IMR-90 (cell line): ENCODE results near the gene GAS7. TPM values are rescaled to one million over a fixed set of nuclear protein-coding genes. Genes with fewer than 3 reads are reported as not detected.

Experiments used
- ATAC-seq: fragments of 200-7000 bp; cut with Tn5 transposase; 2 replicates; pipeline ENCODE4 v1.9.1; 2020; ENCODE audit warnings: low read depth, mild to moderate bottlenecking, moderate library complexity
- BruUV-seq: library from RNA; stranded (reverse); fragments of 400-500 nt; replicated peaks from 2 replicates; lab custom pipeline; 2021; lab: Mats Ljungman, UMichigan
- CTCF ChIA-PET: fragments of 300-600 bp; formaldehyde crosslinking; extraction: SDS; loops from one replicate; lab custom pipeline; 2021; ENCODE audit warnings: antibody characterized with exemption; lab: Yijun Ruan, JAX
- POLR2A ChIA-PET: fragments of 300-600 bp; sonication (Branson Sonifier 250); formaldehyde crosslinking; loops from one replicate; lab custom pipeline; 2022; ENCODE audit warnings: antibody characterized with exemption; ENCODE audit not compliant: unreplicated experiment; lab: Charles Lee
- DNase-seq: peaks from one replicate; pipeline ENCODE4 v3.0.0; 2013
- H2AFZ ChIP-seq: replicated peaks from 2 replicates; pipeline ENCODE3; 2013; ENCODE audit warnings: low read length, mild to moderate bottlenecking; ENCODE audit not compliant: poor library complexity
- H2AK5ac ChIP-seq: 2 replicates; pipeline ENCODE4 v1.6.1; 2013; ENCODE audit warnings: low read depth, low read length, inconsistent platforms
- H2AK9ac ChIP-seq: replicated peaks from 2 replicates; pipeline ENCODE3; 2013; ENCODE audit warnings: mild to moderate bottlenecking, low read depth, low read length, moderate library complexity; ENCODE audit not compliant: poor library complexity
- H2BK120ac ChIP-seq: 2 replicates; pipeline ENCODE4 v1.6.1; 2013; ENCODE audit warnings: low read depth, low read length, inconsistent platforms
- H2BK15ac ChIP-seq: 3 replicates; pipeline ENCODE4 v1.6.1; 2013; ENCODE audit warnings: low read depth, low read length, inconsistent platforms
- H2BK20ac ChIP-seq: 2 replicates; pipeline ENCODE4 v1.6.1; 2013; ENCODE audit warnings: low read depth, mild to moderate bottlenecking, inconsistent platforms, low read length, moderate library complexity
- H2BK5ac ChIP-seq: 2 replicates; pipeline ENCODE4 v1.6.1; 2013; ENCODE audit warnings: mild to moderate bottlenecking, low read depth, low read length, inconsistent platforms; ENCODE audit not compliant: poor library complexity, severe bottlenecking
- H3K14ac ChIP-seq: replicated peaks from 2 replicates; pipeline ENCODE4 v1.6.1; 2013; ENCODE audit warnings: low read depth, low read length, inconsistent platforms
- H3K18ac ChIP-seq: 2 replicates; pipeline ENCODE4 v1.6.1; 2013; ENCODE audit warnings: low read depth, low read length, control low read depth
- H3K23ac ChIP-seq: 2 replicates; pipeline ENCODE4 v1.6.1; 2013; ENCODE audit warnings: low read depth, low read length, inconsistent platforms
- H3K27ac ChIP-seq: 2 replicates; pipeline ENCODE4 v1.5.1; 2013; ENCODE audit warnings: mild to moderate bottlenecking, control low read depth, low read length; ENCODE audit not compliant: insufficient read depth
- H3K27me3 ChIP-seq: 2 replicates; pipeline ENCODE4 v1.6.1; 2013; ENCODE audit warnings: low read length; ENCODE audit not compliant: control insufficient read depth, insufficient read depth
- H3K36me3 ChIP-seq: 2 replicates; pipeline ENCODE4 v1.6.1; 2013; ENCODE audit warnings: low read length, mixed read lengths; ENCODE audit not compliant: control insufficient read depth, insufficient read depth
- H3K4ac ChIP-seq: 2 replicates; pipeline ENCODE4 v1.6.1; 2013; ENCODE audit warnings: low read depth, low read length, inconsistent platforms
- H3K4me1 ChIP-seq: 2 replicates; pipeline ENCODE4 v1.6.1; 2013; ENCODE audit warnings: low read length, mixed read lengths; ENCODE audit not compliant: control insufficient read depth, insufficient read depth
- H3K4me2 ChIP-seq: 2 replicates; pipeline ENCODE4 v1.6.1; 2013; ENCODE audit warnings: low read depth, mild to moderate bottlenecking, control low read depth, low read length, moderate library complexity
- H3K4me3 ChIP-seq: 2 replicates; pipeline ENCODE4 v1.5.1; 2013; ENCODE audit warnings: low read depth, mild to moderate bottlenecking, control low read depth, low read length, moderate library complexity; ENCODE audit not compliant: insufficient read depth
- H3K56ac ChIP-seq: 2 replicates; pipeline ENCODE4 v1.6.1; 2013; ENCODE audit warnings: low read length, inconsistent platforms; ENCODE audit not compliant: insufficient read depth; ENCODE audit errors: extremely low read depth
- H3K79me1 ChIP-seq, 2 experiments: 2 replicates each; pipeline ENCODE4 v1.6.1; 2013; ENCODE audit warnings: low read length in 2 of 2, inconsistent platforms in 1 of 2, low read depth in 1 of 2
- H3K9ac ChIP-seq: 2 replicates; pipeline ENCODE4 v1.6.1; 2013; ENCODE audit warnings: low read depth, low read length, control low read depth
- H3K9me1 ChIP-seq: 2 replicates; pipeline ENCODE4 v1.6.1; 2013; ENCODE audit warnings: low read length, inconsistent platforms; ENCODE audit not compliant: insufficient read depth
- H3K9me3 ChIP-seq: 2 replicates; pipeline ENCODE4 v1.6.1; 2013; ENCODE audit warnings: low read length; ENCODE audit not compliant: control insufficient read depth, insufficient read depth
- H4K20me1 ChIP-seq: 2 replicates; pipeline ENCODE4 v1.6.1; 2013; ENCODE audit warnings: low read length, inconsistent platforms; ENCODE audit not compliant: insufficient read depth
- H4K5ac ChIP-seq: 2 replicates; pipeline ENCODE4 v1.6.1; 2013; ENCODE audit warnings: mild to moderate bottlenecking, low read depth, low read length, control low read depth
- H4K8ac ChIP-seq, 2 experiments: 2 replicates each; pipeline ENCODE4 v1.6.1; 2013; ENCODE audit warnings: low read depth in 2 of 2, low read length in 2 of 2, control low read depth in 1 of 2, inconsistent platforms in 1 of 2
- H4K91ac ChIP-seq: 2 replicates; pipeline ENCODE4 v1.6.1; 2013; ENCODE audit warnings: low read depth, low read length, inconsistent platforms; ENCODE audit not compliant: insufficient read depth
- CHD1 ChIP-seq: IDR thresholded peaks from 2 replicates; pipeline ENCODE4 v1.6.1; 2012; ENCODE audit warnings: low read depth, low read length, improper control_type of control experiment
- MAFK ChIP-seq: IDR thresholded peaks from 2 replicates; pipeline ENCODE4 v1.6.1; 2012; ENCODE audit warnings: low read depth, low read length, improper control_type of control experiment
- MAZ ChIP-seq: IDR thresholded peaks from 2 replicates; pipeline ENCODE4 v1.6.1; 2012; ENCODE audit warnings: low read depth, mild to moderate bottlenecking, low read length, improper control_type of control experiment, moderate library complexity, borderline replicate concordance
- MXI1 ChIP-seq: IDR thresholded peaks from 2 replicates; pipeline ENCODE4 v1.6.1; 2012; ENCODE audit warnings: low read depth, mild to moderate bottlenecking, low read length, moderate library complexity, borderline replicate concordance
- NFE2L2 ChIP-seq: fragments of 150-350 bp; IDR thresholded peaks from 2 replicates; pipeline ENCODE4 v1.6.1; 2016; ENCODE audit warnings: low read depth, mild to moderate bottlenecking, low read length
- RCOR1 ChIP-seq: IDR thresholded peaks from 2 replicates; pipeline ENCODE4 v1.6.1; 2012; ENCODE audit warnings: mild to moderate bottlenecking, low read length, improper control_type of control experiment; ENCODE audit not compliant: insufficient replicate concordance
- RFX5 ChIP-seq: IDR thresholded peaks from 2 replicates; pipeline ENCODE4 v1.8.0; 2012; ENCODE audit warnings: low read depth, mild to moderate bottlenecking, low read length, moderate library complexity
- SMC3 ChIP-seq: fragments of 150-350 bp; IDR thresholded peaks from 2 replicates; pipeline ENCODE4 v1.6.1; 2016; ENCODE audit warnings: low read depth, mild to moderate bottlenecking, antibody characterized with exemption, low read length, moderate library complexity
- USF2 ChIP-seq: fragments of 150-350 bp; IDR thresholded peaks from 2 replicates; pipeline ENCODE4 v1.6.1; 2017; ENCODE audit warnings: mild to moderate bottlenecking, antibody characterized with exemption, low read length, low read depth
- WGBS, 2 experiments: methylation state at CpG; one replicate each; pipeline versions ENCODE4 v1.1.5 to v1.1.7; 2013; ENCODE audit warnings: missing lambda C conversion rate in 2 of 2; ENCODE audit not compliant: insufficient read length in 1 of 2; ENCODE audit errors: extremely low coverage in 2 of 2; 5-methylcytosine and 5-hydroxymethylcytosine counted together
- dilution Hi-C: fragments of 300-500 bp; cut with HindIII; formaldehyde crosslinking; loops from one replicate; pipeline ENCODE4 v1.14.3; 2018; ENCODE audit warnings: low sequenced_read_pairs; ENCODE audit not compliant: unreplicated experiment
- in situ Hi-C: fragments of 300-500 bp; cut with MboI; formaldehyde crosslinking; loops from 3 replicates; pipeline ENCODE4 v1.14.3; 2019; ENCODE audit warnings: low sequenced_read_pairs, inconsistent platforms, mixed read lengths
- intact Hi-C: fragments of 100-400 bp; cut with micrococcal nuclease; formaldehyde crosslinking; loops from 2 replicates; pipeline ENCODE4 v1.10.0; 2022
- polyA plus RNA-seq, 3 experiments: library from polyadenylated mRNA; depleted of rRNA; stranded (reverse); fragments of >200 nt; gene quantifications; 2 replicates each; pipeline ENCODE4 v1.2.3, GENCODE V29; 2012; ENCODE audit warnings: low replicate concordance in 1 of 3
- total RNA-seq: library from RNA; depleted of rRNA; stranded (reverse); fragments of >200 nt; gene quantifications from 2 replicates; pipeline ENCODE4 v1.2.3, GENCODE V29; 2012

The GAS7 gene
- total and polyA plus RNA-seq, 2 of the 4 experiments (the other 2 are of a cell fraction) = 4.6 to 5.0 TPM

GRCh38 chr17:9984768-9985167 is 213.6 kb downstream of the GAS7 start:
- Histone ChIP-seq H3K9me1 (no peaks in the 10 kb centered on the region), H3K79me1 (no peaks in the 10 kb centered on the region), H3K36me3 (no peaks in the 10 kb centered on the region), H2BK20ac (no peak overlapping the region), H4K91ac (no peak overlapping the region), H3K4me3 (no peak overlapping the region), H2BK15ac (no peak overlapping the region), H3K4me2 (no peak overlapping the region), H3K56ac (no peak overlapping the region), H3K14ac (no peak overlapping the region), H3K4ac (no peak overlapping the region), H3K9me3 (no peaks in the 10 kb centered on the region), H3K4me1 (no peaks in the 10 kb centered on the region), H3K23ac (no peak overlapping the region), H3K27ac (no peak overlapping the region), H4K20me1 (no peaks in the 10 kb centered on the region), H3K18ac (no peak overlapping the region), H2AK9ac (no peak overlapping the region), H2AFZ (no peak overlapping the region), H3K9ac (no peak overlapping the region), H2AK5ac (no peak overlapping the region), H2BK120ac (no peak overlapping the region), H3K27me3 (no peaks in the 10 kb centered on the region), H4K5ac (no peak overlapping the region), H4K8ac (no peak overlapping the region), H2BK5ac (no peak overlapping the region)
- TF ChIP-seq MAZ (no peak), RCOR1 (no peak), NFE2L2 (no peak), USF2 (no peak), RFX5 (no peak), MXI1 (no peak), CHD1 (no peak), SMC3 (no peak), MAFK (no peak)
- BruUV-seq = no TSS peak
- no peak for DNase-seq
- ChIA-PET POLR2A (no interaction called here), CTCF (interaction anchor here (1.0 kb wide), 1 partner anchor 56 kb away, joined by 3 read pairs; no protein-coding TSS in a partner anchor)
- dilution Hi-C loops (no loop called here), in situ Hi-C loops (no loop called here), intact Hi-C loops (no loop called here)
- no peak for ATAC-seq
- WGBS, 2 experiments = 93% methylated on average over 3 of the region's 9 CpGs; no CpG with 5 or more reads in 1 of the 2 experiments
